Fibroblast of villous mesenchyme (primary cell): ENCODE measurements around the gene CAVIN2. TPM values are rescaled to one million over a fixed set of nuclear protein-coding genes. Genes with fewer than 3 reads are reported as not detected.
"Not testable (repeated sequence)": the region's sequence is repeated elsewhere in the genome, so short reads cannot be mapped to it uniquely, and the experiment has no call there.

Source experiments
- DNase-seq: peaks from one replicate; pipeline ENCODE4 v3.0.0-alpha.2; 2010; ENCODE audit warnings: low read depth
- H3K4me3 ChIP-seq: 2 replicates; pipeline ENCODE4 v1.5.1; 2011; ENCODE audit warnings: low read depth, mild to moderate bottlenecking, low read length
- total RNA-seq: library from RNA; depleted of rRNA; stranded (reverse); fragments of >200 nt; gene quantifications from 2 replicates; pipeline ENCODE4 v1.2.3, GENCODE V29; 2012
- TF ChIP-seq, protein P1 (sequence below): IDR thresholded peaks from 2 replicates; pipeline ENCODE4 v1.5.1; 2012; ENCODE audit warnings: low read depth, mild to moderate bottlenecking, low read length; ENCODE audit not compliant: insufficient read depth

Gene CAVIN2
- total RNA-seq, 1 donor = 21.6 TPM

DNA sequence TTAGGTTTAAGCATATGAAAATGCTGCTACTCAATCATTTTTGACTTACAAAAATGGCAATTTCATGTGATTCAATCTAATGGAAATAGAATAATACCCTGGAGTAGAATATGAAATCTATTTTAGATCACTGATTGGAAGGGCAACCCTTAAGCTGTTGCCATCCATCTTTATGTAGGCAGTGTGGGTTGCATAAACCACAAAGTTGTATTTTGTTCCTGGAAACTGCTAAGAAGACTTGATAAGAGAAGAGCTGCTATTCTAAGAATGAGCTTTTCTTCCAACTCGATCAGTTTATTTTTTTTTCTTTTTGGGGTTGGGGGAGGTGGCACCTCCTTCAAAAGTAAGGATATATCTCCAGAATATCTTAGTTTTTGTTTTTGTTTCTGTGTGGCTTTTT lies 60.2 kb downstream of the CAVIN2 start:
- no peak for DNase-seq
- TF ChIP-seq, protein P1, sequence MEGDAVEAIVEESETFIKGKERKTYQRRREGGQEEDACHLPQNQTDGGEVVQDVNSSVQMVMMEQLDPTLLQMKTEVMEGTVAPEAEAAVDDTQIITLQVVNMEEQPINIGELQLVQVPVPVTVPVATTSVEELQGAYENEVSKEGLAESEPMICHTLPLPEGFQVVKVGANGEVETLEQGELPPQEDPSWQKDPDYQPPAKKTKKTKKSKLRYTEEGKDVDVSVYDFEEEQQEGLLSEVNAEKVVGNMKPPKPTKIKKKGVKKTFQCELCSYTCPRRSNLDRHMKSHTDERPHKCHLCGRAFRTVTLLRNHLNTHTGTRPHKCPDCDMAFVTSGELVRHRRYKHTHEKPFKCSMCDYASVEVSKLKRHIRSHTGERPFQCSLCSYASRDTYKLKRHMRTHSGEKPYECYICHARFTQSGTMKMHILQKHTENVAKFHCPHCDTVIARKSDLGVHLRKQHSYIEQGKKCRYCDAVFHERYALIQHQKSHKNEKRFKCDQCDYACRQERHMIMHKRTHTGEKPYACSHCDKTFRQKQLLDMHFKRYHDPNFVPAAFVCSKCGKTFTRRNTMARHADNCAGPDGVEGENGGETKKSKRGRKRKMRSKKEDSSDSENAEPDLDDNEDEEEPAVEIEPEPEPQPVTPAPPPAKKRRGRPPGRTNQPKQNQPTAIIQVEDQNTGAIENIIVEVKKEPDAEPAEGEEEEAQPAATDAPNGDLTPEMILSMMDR = no peak
- no peak overlapping the region for H3K4me3 ChIP-seq

- H3K4me3 ChIP-seq, DNase-seq: not testable (repeated sequence)
Measured at GRCh38 chr2:191785651-191786050, 61.2 kb downstream of the CAVIN2 start.

Other genes starting within 250 kb of the CAVIN2 start
- 66.7 and 308 TPM in 2 replicates for gene NABP1, start 169.0 kb downstream of the CAVIN2 start, total RNA-seq